Caco-2 (cell line): ENCODE results near the gene SLC6A5. TPM values are rescaled to one million over a fixed set of nuclear protein-coding genes. Genes with fewer than 3 reads are reported as not detected.

ENCODE experiments used
- BruUV-seq: library from RNA; stranded (reverse); fragments of 400-500 nt; replicated peaks from 2 replicates; lab custom pipeline; 2021; lab: Mats Ljungman, UMichigan
- CTCF ChIA-PET: fragments of 300-600 bp; sonication (Branson Sonifier 250); formaldehyde crosslinking; loops from one replicate; lab custom pipeline; 2022; ENCODE audit warnings: antibody characterized with exemption; lab: Charles Lee
- POLR2A ChIA-PET: fragments of 300-600 bp; sonication (Branson Sonifier 250); formaldehyde crosslinking; loops from one replicate; lab custom pipeline; 2022; ENCODE audit warnings: antibody characterized with exemption; lab: Charles Lee
- DNase-seq, 2 experiments: peaks; one replicate each; pipeline versions ENCODE4 v3.0.0 to v3.0.0-alpha.2; 2020 to 2022
- H3K27me3 ChIP-seq: replicated peaks from 2 replicates; pipeline ENCODE4 v1.6.0; 2011; ENCODE audit warnings: low read length; ENCODE audit not compliant: control insufficient read depth, insufficient read depth
- H3K36me3 ChIP-seq: 2 replicates; pipeline ENCODE4 v1.5.1; 2011; ENCODE audit warnings: low read length; ENCODE audit not compliant: control insufficient read depth, insufficient read depth
- H3K4me1 ChIP-seq: fragments of 250-450 bp; sonication (Bioruptor Pico); 2 replicates; pipeline ENCODE4 v1.5.1; 2020; ENCODE audit warnings: mild to moderate bottlenecking
- H3K4me3 ChIP-seq: 2 replicates; pipeline ENCODE4 v1.5.1; 2011; ENCODE audit warnings: low read depth, mild to moderate bottlenecking, control low read depth, low read length
- H3K9me3 ChIP-seq: fragments of 250-450 bp; sonication (Bioruptor Pico); 2 replicates; pipeline ENCODE4 v1.5.1; 2020; ENCODE audit warnings: mild to moderate bottlenecking, moderate library complexity
- H3K27ac Mint-ChIP-seq: one replicate; pipeline ENCODE4 v1.8.0; 2022; ENCODE audit warnings: mixed read lengths; ENCODE audit not compliant: unreplicated experiment
- H3K27me3 Mint-ChIP-seq: one replicate; pipeline ENCODE4 v1.8.0; 2022; ENCODE audit warnings: mixed read lengths; ENCODE audit not compliant: insufficient read depth, unreplicated experiment
- H3K36me3 Mint-ChIP-seq: one replicate; pipeline ENCODE4 v1.8.0; 2022; ENCODE audit warnings: mild to moderate bottlenecking, mixed read lengths; ENCODE audit not compliant: insufficient read depth, unreplicated experiment
- H3K4me1 Mint-ChIP-seq: one replicate; pipeline ENCODE4 v1.8.0; 2022; ENCODE audit warnings: low read depth, mixed read lengths; ENCODE audit not compliant: unreplicated experiment
- H3K4me3 Mint-ChIP-seq: one replicate; pipeline ENCODE4 v1.8.0; 2022; ENCODE audit warnings: mild to moderate bottlenecking, moderate library complexity, mixed read lengths; ENCODE audit not compliant: unreplicated experiment
- H3K9me3 Mint-ChIP-seq: one replicate; pipeline ENCODE4 v1.8.0; 2022; ENCODE audit warnings: mixed read lengths; ENCODE audit not compliant: unreplicated experiment
- CTCF ChIP-seq, 2 experiments: fragments of 200-600 bp in 1 of 2; IDR thresholded peaks; 1 replicate in 1 of 2; 2 replicates in 1 of 2; pipeline versions ENCODE4 v1.5.1 to v1.8.0; 2011 to 2022; ENCODE audit warnings: antibody characterized with exemption in 1 of 2, control low read depth in 1 of 2, inconsistent platforms in 1 of 2, low read depth in 1 of 2, low read length in 1 of 2, mild to moderate bottlenecking in 1 of 2, moderate library complexity in 1 of 2; ENCODE audit not compliant: insufficient read depth in 1 of 2, severe bottlenecking in 1 of 2, unreplicated experiment in 1 of 2
- intact Hi-C: fragments of 100-400 bp; cut with micrococcal nuclease; formaldehyde crosslinking; loops from one replicate; pipeline ENCODE4 v1.10.0; 2022; ENCODE audit not compliant: unreplicated experiment
- total RNA-seq: library from RNA; stranded (reverse); gene quantifications from 2 replicates; pipeline ENCODE4 v1.2.3, GENCODE V29; 2022

Gene SLC6A5
- total RNA-seq, 1 experiment from 2014 or later, result not detected

GRCh38 chr11:20656901-20657300, 57.5 kb downstream of the SLC6A5 start:
- H3K4me3 Mint-ChIP-seq, result no peak overlapping the region
- no peak overlapping the region for H3K27ac Mint-ChIP-seq
- no TSS peak for BruUV-seq
- H3K36me3 ChIP-seq, result no peaks in the 10 kb centered on the region
- POLR2A ChIA-PET, result no interaction called here
- CTCF ChIA-PET, result interaction anchor here (0.6 kb wide), 1 partner anchor 532 kb away, joined by 4 read pairs; no protein-coding TSS in a partner anchor
- H3K27me3 ChIP-seq, result peaks cover 4% of the 10 kb centered on the region
- intact Hi-C loops, result no loop called here
- H3K4me1 ChIP-seq, result 0 out of 2 replicates have a peak, but pooled peaks cover 7% of the 10 kb centered on the region
- no peaks in the 10 kb centered on the region for H3K9me3 Mint-ChIP-seq
- no peak for TF ChIP-seq CTCF (IDR thresholded peaks at IDR 0.05; ENCODE audit: insufficient read depth in 1 of 2, low read depth in 1 of 2, low read length in 1 of 2, severe bottlenecking in 1 of 2, unreplicated experiment in 1 of 2)
- no peaks in the 10 kb centered on the region for H3K9me3 ChIP-seq
- peaks cover 21% of the 10 kb centered on the region for H3K27me3 Mint-ChIP-seq
- H3K4me1 Mint-ChIP-seq, result no peaks in the 10 kb centered on the region
- H3K36me3 Mint-ChIP-seq, result no peaks in the 10 kb centered on the region
- no peak for DNase-seq
- H3K4me3 ChIP-seq, result no peak overlapping the region

DNA sequence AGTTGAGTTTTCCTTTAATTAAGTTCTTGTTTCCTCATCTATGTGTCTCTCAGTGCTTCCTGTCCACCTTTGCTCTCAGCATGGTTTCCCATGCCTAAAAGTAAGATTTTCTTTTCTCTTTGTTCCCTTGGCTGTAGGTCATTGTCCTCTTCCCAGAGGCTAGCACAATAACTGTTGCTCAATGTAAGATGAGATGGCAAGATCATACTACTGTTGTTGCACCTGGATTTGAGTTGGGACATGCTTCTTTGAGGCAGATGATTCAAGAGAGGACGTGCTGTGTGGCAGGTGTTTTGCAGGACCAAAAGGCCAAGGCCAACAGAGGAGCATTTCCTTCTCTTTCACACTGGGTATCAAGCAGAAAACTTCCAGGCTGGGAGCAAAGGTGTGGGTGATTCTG, 58.7 kb downstream of the SLC6A5 start:
- H3K9me3 Mint-ChIP-seq, result no peaks in the 10 kb centered on the region
- intact Hi-C loops, result no loop called here
- no peak for DNase-seq
- ChIA-PET CTCF (no interaction called here), POLR2A (no interaction called here)
- no peak overlapping the region for H3K4me3 ChIP-seq
- H3K4me1 Mint-ChIP-seq, result no peaks in the 10 kb centered on the region
- no peaks in the 10 kb centered on the region for H3K36me3 Mint-ChIP-seq
- peaks cover 13% of the 10 kb centered on the region for H3K27me3 Mint-ChIP-seq
- no peak overlapping the region for H3K27ac Mint-ChIP-seq
- 0 out of 2 replicates have a peak, but pooled peaks cover 7% of the 10 kb centered on the region for H3K4me1 ChIP-seq
- no peaks in the 10 kb centered on the region for H3K9me3 ChIP-seq
- no peak for TF ChIP-seq CTCF (IDR thresholded peaks at IDR 0.05; ENCODE audit: insufficient read depth in 1 of 2, low read depth in 1 of 2, low read length in 1 of 2, severe bottlenecking in 1 of 2, unreplicated experiment in 1 of 2)
- H3K36me3 ChIP-seq, result no peaks in the 10 kb centered on the region
- H3K27me3 ChIP-seq, result peaks cover 4% of the 10 kb centered on the region
- BruUV-seq, result no TSS peak
- no peak overlapping the region for H3K4me3 Mint-ChIP-seq

DNA sequence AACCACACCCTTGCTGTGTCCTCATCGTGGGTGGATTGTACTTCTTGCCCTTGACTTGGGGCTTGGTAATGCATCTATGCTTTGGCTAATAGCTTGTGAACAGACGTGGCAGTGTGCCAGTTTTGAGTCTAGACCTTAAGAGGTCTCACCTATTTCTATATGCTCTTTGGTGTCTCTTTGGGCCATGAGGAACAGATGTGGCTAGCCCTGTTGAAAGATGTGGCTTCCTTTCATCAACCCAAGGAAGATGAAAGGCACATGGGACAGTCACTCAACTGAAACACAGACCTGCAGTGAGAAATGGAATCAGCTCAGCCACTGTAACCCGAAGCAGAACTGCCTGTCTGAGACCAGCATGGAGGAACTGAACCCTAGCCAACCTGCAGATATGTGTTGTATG, 62.0 kb downstream of the SLC6A5 start:
- Mint-ChIP-seq H3K4me3 (no peak overlapping the region), H3K27me3 (peaks cover 3% of the 10 kb centered on the region), H3K27ac (no peak overlapping the region), H3K4me1 (no peaks in the 10 kb centered on the region), H3K9me3 (no peaks in the 10 kb centered on the region), H3K36me3 (no peaks in the 10 kb centered on the region)
- no peak for TF ChIP-seq CTCF (IDR thresholded peaks at IDR 0.05; ENCODE audit: insufficient read depth in 1 of 2, low read depth in 1 of 2, low read length in 1 of 2, severe bottlenecking in 1 of 2, unreplicated experiment in 1 of 2)
- Histone ChIP-seq H3K9me3 (no peaks in the 10 kb centered on the region), H3K36me3 (no peaks in the 10 kb centered on the region), H3K4me1 (0 out of 2 replicates have a peak, but pooled peaks cover 7% of the 10 kb centered on the region), H3K4me3 (no peak overlapping the region), H3K27me3 (no peaks in the 10 kb centered on the region)
- CTCF ChIA-PET, result no interaction called here
- BruUV-seq, result no TSS peak
- DNase-seq, result no peak
- POLR2A ChIA-PET, result no interaction called here
- intact Hi-C loops, result no loop called here
